Ascending aorta (tissue), 2 donors: Measurements from ENCODE around the gene VIPR2. TPM values are rescaled to one million over a fixed set of nuclear protein-coding genes. Genes with fewer than 3 reads are reported as not detected.
"Not testable (repeated sequence)": the region's sequence is repeated elsewhere in the genome, so short reads cannot be mapped to it uniquely, and the experiment has no call there.

Experiments
- DNase-seq, 2 donors: peaks; one replicate each; pipeline ENCODE4 v3.0.0-alpha.2; 2019; ENCODE audit warnings: low spot score in 2 of 2
- H3K27ac ChIP-seq, 2 donors: fragments of 200-600 bp; sonication (generic); one replicate each; pipeline ENCODE4 v1.5.1; 2016 to 2017; ENCODE audit warnings: mild to moderate bottlenecking in 1 of 2
- H3K27me3 ChIP-seq: fragments of 200-600 bp; sonication (generic); one replicate; pipeline ENCODE4 v1.5.1; 2017
- H3K36me3 ChIP-seq, 2 donors: fragments of 200-600 bp; sonication (generic); one replicate each; pipeline ENCODE4 v1.5.1; 2016
- H3K4me1 ChIP-seq, 2 donors: fragments of 200-600 bp; sonication (generic); one replicate each; pipeline ENCODE4 v1.5.1; 2016 to 2017; ENCODE audit warnings: mild to moderate bottlenecking in 1 of 2
- H3K4me3 ChIP-seq, 2 donors: fragments of 200-600 bp; sonication (generic); one replicate each; pipeline ENCODE4 v1.5.1; 2016 to 2017; ENCODE audit warnings: mild to moderate bottlenecking in 1 of 2
- H3K9me3 ChIP-seq, 2 donors: fragments of 200-600 bp; sonication (generic); one replicate each; pipeline ENCODE4 v1.5.1; 2016
- intact Hi-C: fragments of 100-400 bp; cut with DNase I; formaldehyde crosslinking; loops from one replicate; pipeline ENCODE4 v1.15.1; 2023
- total RNA-seq: library from RNA; depleted of rRNA; stranded (reverse); fragments of >200 nt; gene quantifications from one replicate; pipeline ENCODE4 v1.1.0, GENCODE V29; 2016
- TF ChIP-seq, protein P1 (sequence below), 3 experiments: fragments of 200-600 bp in 2 of 3; fragments of 450-650 bp in 1 of 3; sonication (generic) in 2 of 3; IDR thresholded peaks; one replicate each; pipeline ENCODE4 v1.5.1; 2016 to 2019; ENCODE audit warnings: antibody characterized with exemption in 3 of 3, mild to moderate bottlenecking in 1 of 3, moderate library complexity in 1 of 3

The VIPR2 gene
- total RNA-seq, 1 donor from 2014 or later = 17.8 TPM

DNA sequence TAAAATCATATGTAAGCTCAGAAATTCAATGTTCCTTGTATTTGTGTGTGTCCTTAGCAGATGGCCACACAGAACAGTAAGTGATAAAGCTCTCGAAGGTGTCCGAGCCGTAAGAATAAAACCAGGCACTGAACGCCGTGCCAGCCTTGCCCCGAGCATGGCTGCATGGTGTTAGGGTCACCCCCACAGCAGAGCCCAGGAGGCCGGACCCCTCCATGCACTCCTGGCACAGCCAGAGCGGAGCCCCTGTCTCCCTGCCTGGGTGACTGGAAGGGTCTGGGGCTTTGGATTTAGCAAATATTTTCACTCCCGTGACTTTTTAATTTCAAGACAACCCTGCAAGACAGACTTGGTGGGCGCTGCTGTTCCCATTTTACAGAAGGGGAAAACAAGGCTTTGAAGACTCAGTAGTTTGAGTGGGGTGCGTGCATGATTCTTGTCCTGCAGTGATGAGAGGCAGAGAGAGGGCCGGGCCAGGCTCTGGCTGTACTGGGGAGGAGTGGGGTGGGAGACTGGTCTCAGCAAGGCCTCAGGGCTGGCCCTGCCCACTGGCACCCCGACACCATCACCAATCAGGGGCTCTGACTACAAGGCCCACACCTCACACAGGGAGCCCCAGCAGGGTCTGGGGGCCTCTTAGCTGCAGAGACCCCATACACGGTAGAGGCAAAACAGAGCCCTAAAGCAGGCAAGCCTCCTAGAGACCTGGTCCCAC, 39.4 kb downstream of the VIPR2 start:
- Histone ChIP-seq H3K4me3 (no peak overlapping the region), H3K27me3 (no peaks in the 10 kb centered on the region), H3K9me3 (no peaks in the 10 kb centered on the region), H3K4me1 (peaks cover 10 to 33% of the 10 kb centered on the region in 2 donors), H3K36me3 (no peaks in the 10 kb centered on the region), H3K27ac (peak overlapping the region; percentile 69 to 76)
- TF ChIP-seq, protein P1, sequence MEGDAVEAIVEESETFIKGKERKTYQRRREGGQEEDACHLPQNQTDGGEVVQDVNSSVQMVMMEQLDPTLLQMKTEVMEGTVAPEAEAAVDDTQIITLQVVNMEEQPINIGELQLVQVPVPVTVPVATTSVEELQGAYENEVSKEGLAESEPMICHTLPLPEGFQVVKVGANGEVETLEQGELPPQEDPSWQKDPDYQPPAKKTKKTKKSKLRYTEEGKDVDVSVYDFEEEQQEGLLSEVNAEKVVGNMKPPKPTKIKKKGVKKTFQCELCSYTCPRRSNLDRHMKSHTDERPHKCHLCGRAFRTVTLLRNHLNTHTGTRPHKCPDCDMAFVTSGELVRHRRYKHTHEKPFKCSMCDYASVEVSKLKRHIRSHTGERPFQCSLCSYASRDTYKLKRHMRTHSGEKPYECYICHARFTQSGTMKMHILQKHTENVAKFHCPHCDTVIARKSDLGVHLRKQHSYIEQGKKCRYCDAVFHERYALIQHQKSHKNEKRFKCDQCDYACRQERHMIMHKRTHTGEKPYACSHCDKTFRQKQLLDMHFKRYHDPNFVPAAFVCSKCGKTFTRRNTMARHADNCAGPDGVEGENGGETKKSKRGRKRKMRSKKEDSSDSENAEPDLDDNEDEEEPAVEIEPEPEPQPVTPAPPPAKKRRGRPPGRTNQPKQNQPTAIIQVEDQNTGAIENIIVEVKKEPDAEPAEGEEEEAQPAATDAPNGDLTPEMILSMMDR (IDR thresholded peaks at IDR 0.05) = no peak
- DNase-seq = no peak
- intact Hi-C loops = loop anchor here (10.0 kb wide), 1 partner anchor 240 kb away; no protein-coding TSS in a partner anchor

DNA sequence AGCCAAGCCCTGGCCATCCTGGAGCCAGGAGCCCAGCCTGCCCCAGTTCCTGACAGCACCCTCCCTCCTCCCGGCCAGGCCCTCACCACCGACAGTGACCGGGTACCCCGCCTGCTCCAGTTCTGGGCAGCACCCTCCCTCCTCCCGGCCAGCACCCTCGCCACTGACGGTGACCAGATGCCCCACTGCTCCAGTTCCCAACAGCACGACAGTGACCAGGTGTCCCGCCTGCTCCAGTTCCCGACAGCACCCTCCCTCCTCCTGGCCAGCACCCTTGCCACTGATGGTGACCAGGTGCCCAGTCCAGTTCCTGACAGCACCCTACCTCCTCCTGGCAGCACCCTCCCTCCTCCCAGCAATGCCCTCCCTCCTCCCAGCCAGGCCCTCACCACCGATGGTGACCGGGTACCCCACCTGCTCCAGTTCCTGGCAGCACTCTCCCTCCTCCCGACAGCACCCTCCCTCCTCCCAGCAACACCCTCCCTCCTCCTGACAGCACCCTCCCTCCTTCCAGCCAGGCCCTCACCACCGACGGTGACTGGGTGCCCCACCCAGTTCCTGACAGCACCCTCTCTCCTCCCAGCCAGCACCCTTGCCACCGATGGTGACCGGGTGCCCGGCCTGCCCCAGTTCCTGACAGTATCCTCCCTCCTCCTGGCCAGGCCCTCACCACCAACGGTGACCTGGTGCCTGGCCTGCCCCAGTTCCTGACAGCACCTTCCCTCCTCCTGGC, 40.3 kb downstream of the VIPR2 start:
- Histone ChIP-seq H3K27me3 (no peaks in the 10 kb centered on the region), H3K27ac (peak overlapping the region; percentile 66 to 74), H3K9me3 (no peaks in the 10 kb centered on the region), H3K36me3 (no peaks in the 10 kb centered on the region), H3K4me1 (peaks cover 16 to 39% of the 10 kb centered on the region in 2 donors), H3K4me3 (peak overlapping the region in 1 of 2 donors; percentile 16)
- TF ChIP-seq, protein P1 (IDR thresholded peaks at IDR 0.05) = no peak
- peak in 1 of 2 donors; percentile 68 for DNase-seq
- intact Hi-C loops = loop anchor here (10.0 kb wide), 1 partner anchor 240 kb away; no protein-coding TSS in a partner anchor

DNA sequence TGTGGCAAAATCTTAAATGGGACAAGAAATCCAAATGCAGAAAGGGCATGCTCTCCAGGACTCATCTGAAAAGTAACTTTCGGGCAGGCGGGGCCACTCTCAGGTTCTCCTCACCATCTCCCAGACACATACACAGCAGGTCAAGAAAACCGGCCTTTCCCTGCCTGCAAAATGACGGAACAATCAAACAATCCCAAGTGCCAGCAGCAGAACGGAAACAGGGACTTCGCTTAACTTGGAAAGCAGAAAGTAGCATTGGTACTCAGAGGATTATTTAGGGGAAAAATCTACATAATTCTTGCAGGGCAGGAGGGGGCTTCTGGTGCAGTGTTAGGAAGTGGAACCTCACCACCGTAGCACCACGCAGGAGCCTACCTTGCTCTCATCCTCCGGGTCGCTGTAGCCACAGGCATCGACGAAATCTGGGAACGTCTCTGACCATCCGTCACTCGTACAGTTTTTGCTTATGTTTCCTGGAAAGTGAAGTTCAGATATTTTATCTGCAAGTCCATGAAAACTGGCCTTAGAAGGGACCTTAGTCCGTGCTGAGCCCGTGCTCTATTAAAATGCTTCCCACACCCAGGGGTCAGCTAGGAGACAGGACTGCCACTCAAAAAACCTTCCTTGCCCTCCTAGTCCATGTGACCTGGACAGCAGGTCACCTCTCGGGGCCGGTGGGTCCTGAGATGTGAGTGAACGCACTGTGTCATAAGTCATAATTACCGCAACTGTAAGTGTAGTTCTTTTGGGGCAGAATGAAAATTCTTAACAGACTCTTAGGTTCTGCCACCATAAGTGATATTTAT, 41.1 kb downstream of the VIPR2 start:
- H3K27ac ChIP-seq = peak overlapping the region; percentile 66 to 74
- H3K27me3 ChIP-seq = no peaks in the 10 kb centered on the region
- peak overlapping the region in 1 of 2 donors; percentile 16 for H3K4me3 ChIP-seq
- TF ChIP-seq, protein P1 (IDR thresholded peaks at IDR 0.05) = no peak
- peaks cover 15 to 39% of the 10 kb centered on the region in 2 donors for H3K4me1 ChIP-seq
- intact Hi-C loops = loop anchor here (10.0 kb wide), 1 partner anchor 239 kb away; no protein-coding TSS in a partner anchor
- H3K36me3 ChIP-seq = no peaks in the 10 kb centered on the region
- DNase-seq = peak in 1 of 2 donors; percentile 39
- H3K9me3 ChIP-seq = no peaks in the 10 kb centered on the region

DNA sequence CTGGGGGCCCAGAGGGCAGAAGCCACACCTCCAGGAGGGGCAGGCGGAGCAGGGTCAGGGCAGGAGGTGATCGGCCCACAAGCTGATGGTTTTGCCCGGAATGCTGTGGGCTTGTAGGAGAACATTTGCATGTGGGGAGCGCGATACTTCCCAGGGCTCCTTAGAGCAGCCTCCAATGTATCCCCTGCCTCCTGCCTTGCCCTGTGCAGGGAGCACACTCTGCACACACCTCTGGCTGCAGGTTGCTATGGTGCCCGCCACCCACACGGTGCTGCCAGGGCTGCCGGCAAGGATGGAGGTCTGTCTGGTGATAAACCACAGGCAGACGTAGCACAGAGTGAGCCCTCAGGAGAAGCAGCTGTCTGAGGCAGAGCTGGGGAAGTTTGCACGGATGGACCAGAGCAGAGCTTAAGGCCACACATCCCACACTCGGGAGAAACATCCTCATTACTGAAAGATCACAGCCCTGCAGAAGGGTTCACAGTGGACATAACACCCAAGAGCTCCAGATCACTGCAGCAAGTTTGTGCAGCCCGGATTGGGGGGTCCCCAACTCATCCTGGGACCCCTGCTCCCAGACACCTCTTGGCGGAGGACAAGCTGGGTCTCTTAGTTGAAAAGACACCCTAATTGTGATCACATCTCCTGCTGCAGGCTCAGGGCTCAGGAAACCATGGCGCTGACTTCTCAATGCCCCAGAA, 41.8 kb downstream of the VIPR2 start:
- Histone ChIP-seq H3K36me3 (no peaks in the 10 kb centered on the region), H3K27ac (peak overlapping the region; percentile 66 to 74), H3K9me3 (no peaks in the 10 kb centered on the region), H3K4me3 (no peak overlapping the region), H3K4me1 (peaks cover 17 to 39% of the 10 kb centered on the region in 2 donors), H3K27me3 (no peaks in the 10 kb centered on the region)
- intact Hi-C loops = loop anchor here (10.0 kb wide), 1 partner anchor 238 kb away; no protein-coding TSS in a partner anchor
- TF ChIP-seq, protein P1 (IDR thresholded peaks at IDR 0.05) = no peak
- peak in 1 of 2 donors; percentile 61 for DNase-seq

GRCh38 chr7:159101661-159102091, 43.0 kb downstream of the VIPR2 start:
- Histone ChIP-seq H3K27ac (peak overlapping the region in 1 of 2 donors; percentile 99), H3K4me1 (peaks cover 25 to 48% of the 10 kb centered on the region in 2 donors)
- H3K4me3 ChIP-seq, H3K9me3 ChIP-seq, H3K36me3 ChIP-seq, H3K27me3 ChIP-seq: not testable (repeated sequence)
- intact Hi-C loops = loop anchor here (10.0 kb wide), 1 partner anchor 237 kb away; no protein-coding TSS in a partner anchor
- peak in 1 of 2 donors; percentile 59 for DNase-seq

DNA sequence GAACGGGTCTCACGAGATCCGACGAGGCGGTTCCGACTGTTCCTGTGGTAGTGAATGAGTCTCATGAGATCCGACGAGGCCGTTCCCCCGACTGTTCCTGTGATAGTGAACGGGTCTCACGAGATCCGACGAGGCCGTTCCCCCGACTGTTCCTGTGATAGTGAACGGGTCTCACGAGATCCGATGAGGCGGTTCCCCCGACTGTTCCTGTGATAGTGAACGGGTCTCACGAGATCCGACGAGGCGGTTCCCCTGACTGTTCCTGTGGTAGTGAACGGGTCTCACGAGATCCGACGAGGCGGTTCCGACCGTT, 43.6 kb downstream of the VIPR2 start:
- H3K9me3 ChIP-seq, H3K4me3 ChIP-seq, H3K36me3 ChIP-seq, H3K27me3 ChIP-seq: not testable (repeated sequence)
- DNase-seq = peak in 1 of 2 donors; percentile 49
- H3K27ac ChIP-seq = peak overlapping the region; percentile 98 to 99
- H3K4me1 ChIP-seq = peaks cover 28 to 55% of the 10 kb centered on the region in 2 donors
- intact Hi-C loops = loop anchor here (10.0 kb wide), 1 partner anchor 236 kb away; no protein-coding TSS in a partner anchor

DNA sequence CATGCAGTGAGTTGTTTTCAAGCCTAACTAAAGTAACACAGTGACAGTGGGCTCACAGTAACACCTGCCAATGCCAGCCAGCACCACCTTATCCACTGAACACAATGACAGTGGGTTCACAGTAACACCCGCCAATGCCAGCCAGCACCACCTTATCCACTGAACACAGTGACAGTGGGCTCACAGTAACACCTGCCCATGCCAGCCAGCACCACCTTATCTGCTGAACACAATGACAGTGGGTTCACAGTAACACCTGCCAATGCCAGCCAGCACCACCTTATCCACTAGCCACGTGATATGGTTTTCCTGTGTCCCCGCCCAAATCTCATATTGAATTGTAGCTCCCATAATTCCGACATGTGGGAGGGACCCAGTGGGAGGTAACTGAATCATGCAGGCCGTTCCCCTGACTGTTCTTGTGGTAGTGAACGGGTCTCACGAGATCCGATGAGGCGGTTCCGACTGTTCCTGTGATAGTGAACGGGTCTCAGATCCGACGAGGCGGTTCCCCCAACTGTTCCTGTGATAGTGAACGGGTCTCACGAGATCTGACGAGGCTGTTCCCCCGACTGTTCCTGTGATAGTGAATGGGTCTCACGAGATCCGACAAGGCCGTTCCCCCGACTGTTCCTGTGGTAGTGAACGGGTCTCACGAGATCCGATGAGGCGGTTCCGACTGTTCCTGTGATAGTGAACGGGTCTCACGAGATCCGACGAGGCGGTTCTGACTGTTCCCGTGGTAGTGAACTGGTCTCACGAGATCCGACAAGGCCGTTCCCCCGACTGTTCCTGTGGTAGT, 44.2 kb downstream of the VIPR2 start:
- not testable (repeated sequence) for H3K27me3 ChIP-seq, H3K36me3 ChIP-seq, H3K9me3 ChIP-seq, H3K4me3 ChIP-seq
- DNase-seq = peak in 1 of 2 donors; percentile 24
- Histone ChIP-seq H3K4me1 (peaks cover 30 to 59% of the 10 kb centered on the region in 2 donors), H3K27ac (peak overlapping the region; percentile 98 to 99)
- intact Hi-C loops = loop anchor here (10.0 kb wide), 1 partner anchor 236 kb away; no protein-coding TSS in a partner anchor
